ENCODE results near the gene SLC39A11.

- TF ChIP-seq CTCF (IDR thresholded peaks at IDR 0.05) (no peak), POLR2A (IDR thresholded peaks at IDR 0.05) (no peak)
Measured at GRCh38 chr17:72616447-72616846, 476.0 kb downstream of the SLC39A11 start.

Data from thyroid gland (tissue), 4 donors.